Smooth muscle cell (in vitro differentiated cells): Measurements from ENCODE around the gene ANTXRL. TPM values are rescaled to one million over a fixed set of nuclear protein-coding genes. Genes with fewer than 3 reads are reported as not detected.
"Not testable (repeated sequence)": the region's sequence is repeated elsewhere in the genome, so short reads cannot be mapped to it uniquely, and the experiment has no call there.

ENCODE experiments used
- DNase-seq: peaks from one replicate; lab custom pipeline; 2025; ENCODE audit not compliant: unreplicated experiment; lab: John Stamatoyannopoulos, UW
- H2AFZ ChIP-seq: fragments of 200-600 bp; sonication (generic); 2 replicates; pipeline ENCODE4 v1.6.0; 2016; ENCODE audit warnings: antibody characterized with exemption, low read depth, mild to moderate bottlenecking
- H3F3A ChIP-seq: fragments of 200-600 bp; sonication (generic); 2 replicates; pipeline ENCODE4 v1.6.0; 2017; ENCODE audit warnings: antibody characterized with exemption, low read depth
- H3K27ac ChIP-seq: fragments of 200-600 bp; sonication (generic); 2 replicates; pipeline ENCODE4 v1.5.1; 2016; ENCODE audit warnings: low read depth, mild to moderate bottlenecking
- H3K27me3 ChIP-seq: fragments of 200-600 bp; sonication (generic); 2 replicates; pipeline ENCODE4 v1.6.1; 2016; ENCODE audit warnings: low read depth, mild to moderate bottlenecking
- H3K36me3 ChIP-seq: fragments of 200-600 bp; sonication (generic); 2 replicates; pipeline ENCODE4 v1.5.1; 2016; ENCODE audit warnings: low read depth
- H3K4me1 ChIP-seq: fragments of 200-600 bp; sonication (generic); 2 replicates; pipeline ENCODE4 v1.5.1; 2016; ENCODE audit warnings: low read depth
- H3K4me2 ChIP-seq: fragments of 200-600 bp; sonication (generic); 2 replicates; pipeline ENCODE4 v1.6.0; 2016; ENCODE audit warnings: mild to moderate bottlenecking
- H3K4me3 ChIP-seq: fragments of 200-600 bp; sonication (generic); 2 replicates; pipeline ENCODE4 v1.5.1; 2016; ENCODE audit warnings: mild to moderate bottlenecking
- H3K79me2 ChIP-seq: fragments of 200-600 bp; sonication (generic); 2 replicates; pipeline ENCODE4 v1.6.0; 2016; ENCODE audit warnings: low read depth, mild to moderate bottlenecking
- H3K9ac ChIP-seq: fragments of 200-600 bp; sonication (generic); 2 replicates; pipeline ENCODE4 v1.6.0; 2016; ENCODE audit warnings: low read depth
- H3K9me3 ChIP-seq: fragments of 200-600 bp; sonication (generic); replicated peaks from 2 replicates; pipeline ENCODE4 v1.5.1; 2016; ENCODE audit warnings: low read depth
- H4K20me1 ChIP-seq: fragments of 200-600 bp; sonication (generic); 2 replicates; pipeline ENCODE4 v1.6.0; 2016; ENCODE audit warnings: low read depth
- WGBS: methylation state at CpG from one replicate; pipeline ENCODE4 v1.1.7; 2016; ENCODE audit warnings: low lambda C conversion rate; 5-methylcytosine and 5-hydroxymethylcytosine counted together
- polyA plus RNA-seq: library from polyadenylated mRNA; unstranded; fragments of >200 nt; fragmentation: Nextera tagmentation; extraction: Ambion mirVana; gene quantifications from 2 replicates; pipeline ENCODE4 v1.2.1, GENCODE V29; 2016
- total RNA-seq: library from RNA; depleted of rRNA; stranded (reverse); fragments of >200 nt; gene quantifications from 2 replicates; pipeline ENCODE4 v1.2.3, GENCODE V29; 2014
- TF ChIP-seq, protein P1 (sequence below): fragments of 200-600 bp; sonication (generic); IDR thresholded peaks from 2 replicates; pipeline ENCODE4 v1.5.1; 2017; ENCODE audit warnings: borderline replicate concordance, mild to moderate bottlenecking, antibody characterized with exemption; ENCODE audit not compliant: insufficient read depth, poor library complexity, severe bottlenecking

The ANTXRL gene
- total and polyA plus RNA-seq, 2 experiments from 2014 or later, result not detected

DNA sequence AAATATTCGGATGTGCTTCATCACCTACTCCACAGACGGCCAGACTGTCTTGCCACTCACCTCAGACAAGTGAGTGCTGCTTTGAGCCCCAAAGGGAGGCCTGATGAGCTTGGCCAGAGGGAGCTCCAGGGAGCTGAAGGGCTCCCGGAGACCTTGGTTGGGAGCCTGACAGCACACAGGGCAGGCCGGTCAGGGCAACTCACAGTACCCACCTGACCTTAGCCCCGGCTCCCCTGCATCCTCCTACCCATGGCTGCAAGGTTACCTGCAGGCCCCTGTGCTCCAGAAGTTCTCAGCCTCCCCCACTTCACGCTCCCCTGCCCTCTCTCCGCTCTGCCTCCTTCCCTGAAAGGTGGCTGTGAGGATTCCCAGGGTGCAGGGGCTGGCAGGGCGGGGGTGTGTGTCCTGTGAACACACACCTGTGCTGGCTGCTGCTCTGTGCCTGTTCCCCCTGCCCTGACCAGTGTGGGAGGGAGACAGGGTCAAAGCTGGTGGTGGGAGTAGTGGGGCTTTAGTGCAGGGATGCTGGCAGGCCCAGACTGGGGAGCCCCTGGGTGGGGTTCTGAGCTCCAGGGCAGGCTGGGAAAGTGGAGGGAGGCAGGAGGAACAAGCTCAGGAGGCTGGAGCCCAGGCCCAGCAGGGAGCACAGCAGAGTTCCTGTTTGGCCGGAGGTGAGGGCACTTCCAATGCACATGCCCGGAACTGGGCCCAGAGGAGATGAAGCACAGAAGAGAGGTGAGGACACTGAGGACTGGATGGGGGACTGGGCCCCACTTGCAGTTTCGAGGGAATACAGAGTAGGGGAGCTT, 7.2 kb downstream of the ANTXRL start:
- 88% methylated on average over 11 of the region's 11 CpGs for WGBS
- H3K27ac ChIP-seq, result no peak overlapping the region

DNA sequence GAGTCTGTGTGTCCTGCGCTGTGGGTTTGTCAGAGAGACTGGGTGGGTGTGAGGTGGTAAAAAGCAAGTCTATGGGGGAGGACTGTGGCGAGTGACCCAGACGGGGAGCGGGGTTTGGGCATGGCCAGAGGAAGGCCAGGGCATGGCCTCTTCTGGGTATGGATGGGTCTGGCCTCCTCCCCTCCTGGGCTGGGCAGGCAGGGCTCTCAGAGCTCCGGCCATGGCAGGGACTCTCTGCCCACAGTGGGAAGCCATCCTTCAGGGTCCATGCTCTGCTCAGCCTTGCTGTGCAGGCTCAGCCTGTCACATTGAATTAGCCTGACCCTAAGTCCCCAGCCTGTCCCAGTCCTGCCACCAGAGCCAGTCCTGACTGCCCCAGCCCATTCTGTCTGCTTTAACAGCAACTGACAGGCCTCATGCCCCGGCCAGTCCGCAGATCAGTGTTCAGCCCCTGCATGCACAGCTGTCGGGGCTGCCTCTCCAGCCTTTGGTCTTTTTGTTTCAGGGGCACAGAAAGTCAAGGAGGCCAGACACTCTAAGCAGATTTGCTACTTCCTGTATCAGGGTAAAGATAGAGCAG, 7.9 kb downstream of the ANTXRL start:
- H3K9me3 ChIP-seq, result no peaks in the 10 kb centered on the region
- H3K27ac ChIP-seq, result no peak overlapping the region
- no peaks in the 10 kb centered on the region for H3F3A ChIP-seq
- H3K4me3 ChIP-seq, result no peak overlapping the region
- 92% methylated on average over 5 of the region's 8 CpGs for WGBS
- H2AFZ ChIP-seq, result no peak overlapping the region
- H3K4me2 ChIP-seq, result no peak overlapping the region
- no peak overlapping the region for H3K9ac ChIP-seq
- no peaks in the 10 kb centered on the region for H4K20me1 ChIP-seq
- no peaks in the 10 kb centered on the region for H3K79me2 ChIP-seq
- H3K36me3 ChIP-seq, result no peaks in the 10 kb centered on the region
- no peaks in the 10 kb centered on the region for H3K4me1 ChIP-seq
- TF ChIP-seq, protein P1, sequence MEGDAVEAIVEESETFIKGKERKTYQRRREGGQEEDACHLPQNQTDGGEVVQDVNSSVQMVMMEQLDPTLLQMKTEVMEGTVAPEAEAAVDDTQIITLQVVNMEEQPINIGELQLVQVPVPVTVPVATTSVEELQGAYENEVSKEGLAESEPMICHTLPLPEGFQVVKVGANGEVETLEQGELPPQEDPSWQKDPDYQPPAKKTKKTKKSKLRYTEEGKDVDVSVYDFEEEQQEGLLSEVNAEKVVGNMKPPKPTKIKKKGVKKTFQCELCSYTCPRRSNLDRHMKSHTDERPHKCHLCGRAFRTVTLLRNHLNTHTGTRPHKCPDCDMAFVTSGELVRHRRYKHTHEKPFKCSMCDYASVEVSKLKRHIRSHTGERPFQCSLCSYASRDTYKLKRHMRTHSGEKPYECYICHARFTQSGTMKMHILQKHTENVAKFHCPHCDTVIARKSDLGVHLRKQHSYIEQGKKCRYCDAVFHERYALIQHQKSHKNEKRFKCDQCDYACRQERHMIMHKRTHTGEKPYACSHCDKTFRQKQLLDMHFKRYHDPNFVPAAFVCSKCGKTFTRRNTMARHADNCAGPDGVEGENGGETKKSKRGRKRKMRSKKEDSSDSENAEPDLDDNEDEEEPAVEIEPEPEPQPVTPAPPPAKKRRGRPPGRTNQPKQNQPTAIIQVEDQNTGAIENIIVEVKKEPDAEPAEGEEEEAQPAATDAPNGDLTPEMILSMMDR, result no peak
- H3K27me3 ChIP-seq, result no peaks in the 10 kb centered on the region
- DNase-seq, result no peak

More for the DNA sequence above, 7.2 kb downstream of the ANTXRL start:
- Histone ChIP-seq H3K4me3 (no peak overlapping the region), H3K27me3 (no peaks in the 10 kb centered on the region), H2AFZ (no peak overlapping the region), H3K36me3 (no peaks in the 10 kb centered on the region), H3K79me2 (no peaks in the 10 kb centered on the region), H3K9ac (no peak overlapping the region), H3K9me3 (no peaks in the 10 kb centered on the region), H4K20me1 (no peaks in the 10 kb centered on the region), H3K4me2 (no peak overlapping the region), H3K4me1 (no peaks in the 10 kb centered on the region), H3F3A (no peaks in the 10 kb centered on the region)
- TF ChIP-seq, protein P1, result no peak
- DNase-seq, result no peak

DNA sequence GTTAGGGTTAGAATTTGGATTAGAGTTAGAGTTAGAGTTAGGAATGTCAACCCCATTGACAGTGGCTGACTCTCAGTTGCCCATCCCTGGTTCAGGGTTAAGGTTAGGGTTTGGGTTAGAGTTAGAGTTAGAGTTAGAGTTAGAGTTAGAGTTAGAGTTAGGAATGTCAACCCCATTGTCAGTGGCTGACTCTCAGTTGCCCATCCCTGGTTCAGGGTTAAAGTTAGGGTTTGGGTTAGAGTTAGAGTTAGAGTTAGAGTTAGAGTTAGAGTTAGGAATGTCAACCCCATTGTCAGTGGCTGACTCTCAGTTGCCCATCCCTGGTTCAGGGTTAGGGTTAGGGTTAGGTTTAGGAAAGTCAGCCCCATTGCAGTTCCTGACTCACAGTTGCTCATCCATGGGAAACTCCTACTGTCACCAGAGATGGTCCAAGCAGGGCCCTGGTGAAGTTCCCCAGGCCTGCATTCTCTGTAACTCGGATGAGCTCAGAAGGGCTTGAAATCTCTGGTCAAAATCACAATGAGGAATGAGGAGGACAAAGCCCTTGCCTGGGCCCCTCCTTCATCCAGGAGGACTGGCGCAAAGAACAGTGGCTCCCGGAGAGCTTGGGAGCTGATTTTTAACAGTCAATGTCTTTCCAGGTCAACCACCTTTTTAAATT, 8.7 kb downstream of the ANTXRL start:
- H3K36me3 ChIP-seq, H3K4me1 ChIP-seq, H3K9me3 ChIP-seq, DNase-seq, H2AFZ ChIP-seq, H3K27ac ChIP-seq, H3K27me3 ChIP-seq, H4K20me1 ChIP-seq, H3K4me3 ChIP-seq, H3F3A ChIP-seq, H3K4me2 ChIP-seq, H3K9ac ChIP-seq, H3K79me2 ChIP-seq: not testable (repeated sequence)
- 71% methylated on average over 3 of the region's 3 CpGs for WGBS

DNA sequence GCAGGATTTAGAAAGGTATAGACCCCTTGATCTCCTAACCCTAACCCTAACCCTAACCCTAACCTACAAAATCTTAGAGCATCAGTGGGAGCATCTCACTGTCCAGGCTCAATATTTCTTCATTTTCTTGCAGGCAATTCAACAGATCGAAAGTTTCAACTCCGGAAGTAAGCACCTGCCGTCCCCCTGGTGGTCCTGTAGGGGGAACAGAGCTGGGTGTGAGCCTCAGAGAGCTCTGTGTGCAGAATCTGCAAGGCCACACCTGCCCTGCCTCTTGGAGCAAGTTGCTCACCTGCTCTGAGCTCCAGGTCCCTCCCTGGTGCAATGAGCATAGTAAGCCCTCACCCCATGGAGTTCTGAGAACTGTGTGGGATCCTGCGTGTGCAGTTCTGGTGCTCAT, 9.3 kb downstream of the ANTXRL start:
- H2AFZ ChIP-seq, H4K20me1 ChIP-seq: not testable (repeated sequence)
- WGBS, result 80% methylated on average over 3 of the region's 4 CpGs

More for the DNA sequence above, 9.3 kb downstream of the ANTXRL start:
- H3K27ac ChIP-seq, H3K79me2 ChIP-seq, H3K9me3 ChIP-seq, DNase-seq, H3K4me1 ChIP-seq, H3K9ac ChIP-seq, H3K4me2 ChIP-seq, H3F3A ChIP-seq, H3K27me3 ChIP-seq, H3K4me3 ChIP-seq, H3K36me3 ChIP-seq: not testable (repeated sequence)
